ENCODE results near the gene BDNF.

Gene BDNF

GRCh38 chr11:27658535-27659236 is 41.6 kb downstream of the BDNF start:
- no peak for TF ChIP-seq CTCF (IDR thresholded peaks at IDR 0.05; ENCODE audit: insufficient read depth, low read length, poor library complexity, severe bottlenecking)
- no peak overlapping the region for H3K4me3 ChIP-seq (replicated peaks; ENCODE audit: low read depth, low read length)
- no peaks in the 10 kb centered on the region for H3K36me3 ChIP-seq (ENCODE audit: control insufficient read depth, insufficient read depth, low read length)
- H3K27me3 ChIP-seq (replicated peaks; ENCODE audit: control insufficient read depth, insufficient read depth, low read length), result no peaks in the 10 kb centered on the region
- no peak for DNase-seq (ENCODE audit: extremely low read depth, insufficient read length)

GRCh38 chr11:27656806-27657483 is 43.3 kb downstream of the BDNF start:
- Histone ChIP-seq H3K36me3 (ENCODE audit: control insufficient read depth, insufficient read depth, low read length) (no peaks in the 10 kb centered on the region), H3K4me3 (replicated peaks; ENCODE audit: low read depth, low read length) (no peak overlapping the region), H3K27me3 (replicated peaks; ENCODE audit: control insufficient read depth, insufficient read depth, low read length) (no peaks in the 10 kb centered on the region)
- DNase-seq (ENCODE audit: extremely low read depth, insufficient read length), result no peak
- TF ChIP-seq CTCF (IDR thresholded peaks at IDR 0.05; ENCODE audit: insufficient read depth, low read length, poor library complexity, severe bottlenecking), result no peak

- no peak for DNase-seq (ENCODE audit: extremely low read depth, insufficient read length)
- no peaks in the 10 kb centered on the region for H3K36me3 ChIP-seq (ENCODE audit: control insufficient read depth, insufficient read depth, low read length)
- no peak for TF ChIP-seq CTCF (IDR thresholded peaks at IDR 0.05; ENCODE audit: insufficient read depth, low read length, poor library complexity, severe bottlenecking)
- no peak overlapping the region for H3K4me3 ChIP-seq (replicated peaks; ENCODE audit: low read depth, low read length)
- H3K27me3 ChIP-seq (replicated peaks; ENCODE audit: control insufficient read depth, insufficient read depth, low read length), result no peaks in the 10 kb centered on the region
Measured at GRCh38 chr11:27656320-27656719, 43.9 kb downstream of the BDNF start.

GRCh38 chr11:27653990-27654758 is 46.1 kb downstream of the BDNF start:
- TF ChIP-seq CTCF (IDR thresholded peaks at IDR 0.05; ENCODE audit: insufficient read depth, low read length, poor library complexity, severe bottlenecking), result no peak
- no peak for DNase-seq (ENCODE audit: extremely low read depth, insufficient read length)
- no peaks in the 10 kb centered on the region for H3K27me3 ChIP-seq (replicated peaks; ENCODE audit: control insufficient read depth, insufficient read depth, low read length)
- H3K36me3 ChIP-seq (ENCODE audit: control insufficient read depth, insufficient read depth, low read length), result no peaks in the 10 kb centered on the region
- no peak overlapping the region for H3K4me3 ChIP-seq (replicated peaks; ENCODE audit: low read depth, low read length)

GRCh38 chr11:27651711-27652110 is 48.5 kb downstream of the BDNF start:
- Histone ChIP-seq H3K36me3 (ENCODE audit: control insufficient read depth, insufficient read depth, low read length) (no peaks in the 10 kb centered on the region), H3K4me3 (replicated peaks; ENCODE audit: low read depth, low read length) (no peak overlapping the region), H3K27me3 (replicated peaks; ENCODE audit: control insufficient read depth, insufficient read depth, low read length) (no peaks in the 10 kb centered on the region)
- no peak for DNase-seq (ENCODE audit: extremely low read depth, insufficient read length)
- TF ChIP-seq CTCF (IDR thresholded peaks at IDR 0.05; ENCODE audit: insufficient read depth, low read length, poor library complexity, severe bottlenecking), result no peak

Data from GM06990 (cell line).